ENCODE data around the gene CPTP. TPM values are rescaled to one million over a fixed set of nuclear protein-coding genes. Genes with fewer than 3 reads are reported as not detected.

The CPTP gene
- total RNA-seq, 1 donor from 2014 or later: 18.7 TPM

- H3K9me3 Mint-ChIP-seq (ENCODE audit: unreplicated experiment): peaks cover 17% of the 10 kb centered on the region
- no peak for DNase-seq
- H3K4me1 Mint-ChIP-seq (ENCODE audit: low read depth, unreplicated experiment): no peaks in the 10 kb centered on the region
- no peak for TF ChIP-seq CTCF (IDR thresholded peaks at IDR 0.05; ENCODE audit: partially characterized antibody, unreplicated experiment)
- H3K36me3 Mint-ChIP-seq (ENCODE audit: unreplicated experiment): no peaks in the 10 kb centered on the region
- H3K27ac Mint-ChIP-seq (ENCODE audit: unreplicated experiment): no peak overlapping the region
- peak overlapping the region; percentile 81 for H3K4me3 Mint-ChIP-seq (ENCODE audit: unreplicated experiment)
- H3K27me3 Mint-ChIP-seq (ENCODE audit: unreplicated experiment): peaks cover 22% of the 10 kb centered on the region
These were observed 15.1 kb upstream of the CPTP start for GRCh38 chr1:1309251-1310108.

GRCh38 chr1:1310109-1310385 lies 14.6 kb upstream of the CPTP start:
- Mint-ChIP-seq H3K27me3 (ENCODE audit: unreplicated experiment) (peaks cover 22% of the 10 kb centered on the region), H3K9me3 (ENCODE audit: unreplicated experiment) (peaks cover 15% of the 10 kb centered on the region), H3K27ac (ENCODE audit: unreplicated experiment) (no peak overlapping the region), H3K36me3 (ENCODE audit: unreplicated experiment) (no peaks in the 10 kb centered on the region), H3K4me1 (ENCODE audit: low read depth, unreplicated experiment) (no peaks in the 10 kb centered on the region), H3K4me3 (ENCODE audit: unreplicated experiment) (peak overlapping the region; percentile 38)
- no peak for TF ChIP-seq CTCF (IDR thresholded peaks at IDR 0.05; ENCODE audit: partially characterized antibody, unreplicated experiment)
- DNase-seq: no peak

GRCh38 chr1:1310476-1311053 lies 14.0 kb upstream of the CPTP start:
- Mint-ChIP-seq H3K27me3 (ENCODE audit: unreplicated experiment) (peaks cover 22% of the 10 kb centered on the region), H3K27ac (ENCODE audit: unreplicated experiment) (no peak overlapping the region), H3K4me3 (ENCODE audit: unreplicated experiment) (peak overlapping the region; percentile 38), H3K36me3 (ENCODE audit: unreplicated experiment) (no peaks in the 10 kb centered on the region), H3K9me3 (ENCODE audit: unreplicated experiment) (peaks cover 15% of the 10 kb centered on the region), H3K4me1 (ENCODE audit: low read depth, unreplicated experiment) (peaks cover 2% of the 10 kb centered on the region)
- no peak for TF ChIP-seq CTCF (IDR thresholded peaks at IDR 0.05; ENCODE audit: partially characterized antibody, unreplicated experiment)
- no peak for DNase-seq

GRCh38 chr1:1311107-1312104 lies 13.2 kb upstream of the CPTP start:
- DNase-seq: no peak
- Mint-ChIP-seq H3K9me3 (ENCODE audit: unreplicated experiment) (peaks cover 12% of the 10 kb centered on the region), H3K27ac (ENCODE audit: unreplicated experiment) (peak overlapping the region; percentile 33), H3K36me3 (ENCODE audit: unreplicated experiment) (no peaks in the 10 kb centered on the region), H3K4me1 (ENCODE audit: low read depth, unreplicated experiment) (peaks cover 5% of the 10 kb centered on the region), H3K27me3 (ENCODE audit: unreplicated experiment) (peaks cover 17% of the 10 kb centered on the region), H3K4me3 (ENCODE audit: unreplicated experiment) (no peak overlapping the region)
- no peak for TF ChIP-seq CTCF (IDR thresholded peaks at IDR 0.05; ENCODE audit: partially characterized antibody, unreplicated experiment)

Measured in glutamatergic neuron (in vitro differentiated cells).